CD14-positive monocyte (primary cell): ENCODE measurements around the gene ADCY2. TPM values are rescaled to one million over a fixed set of nuclear protein-coding genes. Genes with fewer than 3 reads are reported as not detected.
A peak's percentile ranks its signal among the peaks of the same experiment; 100 is the strongest.

Experiments used
- DNase-seq, 3 donors: peaks; one replicate each; pipeline ENCODE4 v3.0.0-alpha.2; 2011 to 2022
- H2AFZ ChIP-seq: 2 replicates; pipeline ENCODE4 v1.6.0; 2012; ENCODE audit warnings: mild to moderate bottlenecking, low read depth, low read length, inconsistent platforms; ENCODE audit not compliant: insufficient read depth, poor library complexity, severe bottlenecking
- H3K27ac ChIP-seq, 2 donors: 1 replicate in 1 of 2; 2 replicates in 1 of 2; pipeline ENCODE4 v1.5.1; 2012 to 2013; ENCODE audit warnings: low read length in 2 of 2, control low read depth in 1 of 2, inconsistent platforms in 1 of 2, low read depth in 1 of 2, mild to moderate bottlenecking in 1 of 2
- H3K27me3 ChIP-seq, 2 donors: one replicate each; pipeline versions ENCODE4 v1.6.0 to v1.6.1; 2011 to 2013; ENCODE audit warnings: low read length in 2 of 2; ENCODE audit not compliant: control insufficient read depth in 2 of 2, insufficient read depth in 2 of 2
- H3K36me3 ChIP-seq, 2 donors: replicated peaks in 1 of 2; 1 replicate in 1 of 2; 2 replicates in 1 of 2; pipeline versions ENCODE4 v1.5.1 to v1.6.1; 2012 to 2013; ENCODE audit warnings: low read length in 2 of 2, control low read depth in 1 of 2, inconsistent platforms in 1 of 2, mild to moderate bottlenecking in 1 of 2; ENCODE audit not compliant: insufficient read depth in 2 of 2, control insufficient read depth in 1 of 2
- H3K4me1 ChIP-seq, 2 donors: 1 replicate in 1 of 2; 2 replicates in 1 of 2; pipeline versions ENCODE4 v1.5.1 to v1.6.1; 2012 to 2013; ENCODE audit warnings: low read length in 2 of 2, control low read depth in 1 of 2, inconsistent platforms in 1 of 2, mild to moderate bottlenecking in 1 of 2, moderate library complexity in 1 of 2; ENCODE audit not compliant: insufficient read depth in 2 of 2, control insufficient read depth in 1 of 2
- H3K4me2 ChIP-seq: replicated peaks from 2 replicates; pipeline ENCODE3; 2012; ENCODE audit warnings: low read length, moderate library complexity, mild to moderate bottlenecking; ENCODE audit not compliant: poor library complexity, severe bottlenecking; ENCODE audit errors: extremely low read depth
- H3K4me3 ChIP-seq, 3 experiments: fragments of 200-600 bp in 1 of 3; sonication (generic) in 1 of 3; replicated peaks in 1 of 3; 1 replicate in 2 of 3; 2 replicates in 1 of 3; pipeline ENCODE4 v1.5.1; 2011 to 2013; ENCODE audit warnings: low read length in 3 of 3, mild to moderate bottlenecking in 3 of 3, control low read depth in 2 of 3, low read depth in 2 of 3, inconsistent platforms in 1 of 3, moderate library complexity in 1 of 3
- H3K79me2 ChIP-seq: 2 replicates; pipeline ENCODE4 v1.6.0; 2012; ENCODE audit warnings: mild to moderate bottlenecking, control low read depth, inconsistent platforms, low read length, moderate library complexity; ENCODE audit not compliant: insufficient read depth
- H3K9ac ChIP-seq: 2 replicates; pipeline ENCODE4 v1.6.0; 2017; ENCODE audit warnings: low read length, mild to moderate bottlenecking; ENCODE audit not compliant: insufficient read depth, poor library complexity, severe bottlenecking
- H3K9me3 ChIP-seq, 2 donors: replicated peaks in 1 of 2; 1 replicate in 1 of 2; 2 replicates in 1 of 2; pipeline versions ENCODE4 v1.5.1 to v1.6.1; 2012 to 2013; ENCODE audit warnings: low read length in 2 of 2, control low read depth in 1 of 2; ENCODE audit not compliant: control insufficient read depth in 1 of 2, insufficient read depth in 1 of 2
- H4K20me1 ChIP-seq: 2 replicates; pipeline ENCODE4 v1.6.0; 2012; ENCODE audit warnings: mild to moderate bottlenecking, low read length, control low read depth, moderate library complexity; ENCODE audit not compliant: insufficient read depth
- H3K27ac Mint-ChIP-seq, 7 donors: one replicate each; pipeline ENCODE4 v1.8.0; 2020; ENCODE audit warnings: mild to moderate bottlenecking in 7 of 7, mixed read lengths in 7 of 7, moderate library complexity in 6 of 7, inconsistent platforms in 2 of 7
- H3K27me3 Mint-ChIP-seq, 3 donors: one replicate each; pipeline ENCODE4 v1.8.0; 2021 to 2022; ENCODE audit warnings: low read depth in 3 of 3, mild to moderate bottlenecking in 3 of 3, mixed read lengths in 3 of 3, moderate library complexity in 3 of 3, inconsistent platforms in 1 of 3
- H3K36me3 Mint-ChIP-seq, 2 donors: one replicate each; pipeline ENCODE4 v1.8.0; 2020; ENCODE audit warnings: mixed read lengths in 2 of 2, inconsistent platforms in 1 of 2, mild to moderate bottlenecking in 1 of 2
- H3K4me1 Mint-ChIP-seq: one replicate; pipeline ENCODE4 v1.8.0; 2020; ENCODE audit warnings: mild to moderate bottlenecking, mixed read lengths
- H3K4me3 Mint-ChIP-seq, 2 donors: one replicate each; pipeline ENCODE4 v1.8.0; 2020; ENCODE audit warnings: mild to moderate bottlenecking in 2 of 2, mixed read lengths in 2 of 2, moderate library complexity in 1 of 2
- H3K9me3 Mint-ChIP-seq, 7 donors: one replicate each; pipeline ENCODE4 v1.8.0; 2020 to 2022; ENCODE audit warnings: mixed read lengths in 7 of 7, mild to moderate bottlenecking in 6 of 7, moderate library complexity in 6 of 7, inconsistent platforms in 2 of 7
- WGBS: methylation state at CpG from one replicate; pipeline ENCODE4 v1.1.5; 2013; ENCODE audit warnings: missing lambda C conversion rate; ENCODE audit not compliant: insufficient coverage; 5-methylcytosine and 5-hydroxymethylcytosine counted together
- intact Hi-C, 2 donors: fragments of 100-400 bp; cut with micrococcal nuclease; formaldehyde crosslinking; loops; one replicate each; pipeline versions ENCODE4 v1.15.0 to v1.15.1; 2023
- polyA plus RNA-seq, 3 donors: library from polyadenylated mRNA; depleted of rRNA in 1 of 3; unstranded in 2 of 3; stranded (reverse) in 1 of 3; fragments of 300-500 nt in 2 of 3; fragments of >200 nt in 1 of 3; fragmentation: Illumina TruSeq in 2 of 3; gene quantifications; 1 replicate in 2 of 3; 2 replicates in 1 of 3; pipeline ENCODE4 v1.2.3, GENCODE V29; 2012 to 2021
- TF ChIP-seq, protein P1 (sequence below): fragments of 200-600 bp; IDR thresholded peaks from one replicate; pipeline ENCODE4 v1.8.0; 2022; ENCODE audit warnings: antibody characterized with exemption, mild to moderate bottlenecking

ADCY2 gene
- polyA plus RNA-seq, 3 donors, result not detected

GRCh38 chr5:7868427-7868772 lies 472.5 kb downstream of the ADCY2 start:
- Mint-ChIP-seq H3K4me1 (peaks cover 44% of the 10 kb centered on the region), H3K27ac (peak overlapping the region; percentile 82 to 93 (median 90)), H3K27me3 (no peaks in the 10 kb centered on the region), H3K9me3 (no peaks in the 10 kb centered on the region), H3K4me3 (peak overlapping the region; percentile 87 to 96), H3K36me3 (peaks cover 43 to 49% of the 10 kb centered on the region in 2 donors)
- no peak for DNase-seq
- no peaks in the 10 kb centered on the region for H3K27me3 ChIP-seq
- H3K9ac ChIP-seq, result peak overlapping the region; percentile 85
- H3K27ac ChIP-seq, result peak overlapping the region; percentile 41 to 85
- 0% methylated on average over 8 of the region's 8 CpGs for WGBS
- intact Hi-C loops, result loop anchor here in 1 of 2 donors (10.0 kb wide), 1 partner anchor 1234 kb away; the partner anchor contains the start of genes NSUN2 and SRD5A1
- H3K4me3 ChIP-seq, result peak overlapping the region; percentile 66 to 88 (median 83)
- peaks cover 4% of the 10 kb centered on the region for H4K20me1 ChIP-seq
- peaks cover 62% of the 10 kb centered on the region for H3K79me2 ChIP-seq
- peaks cover 17 to 27% of the 10 kb centered on the region in 2 donors for H3K4me1 ChIP-seq
- H2AFZ ChIP-seq, result peak overlapping the region; percentile 94
- H3K36me3 ChIP-seq, result peaks cover 24 to 55% of the 10 kb centered on the region in 2 donors
- H3K9me3 ChIP-seq, result no peaks in the 10 kb centered on the region
- TF ChIP-seq, protein P1, sequence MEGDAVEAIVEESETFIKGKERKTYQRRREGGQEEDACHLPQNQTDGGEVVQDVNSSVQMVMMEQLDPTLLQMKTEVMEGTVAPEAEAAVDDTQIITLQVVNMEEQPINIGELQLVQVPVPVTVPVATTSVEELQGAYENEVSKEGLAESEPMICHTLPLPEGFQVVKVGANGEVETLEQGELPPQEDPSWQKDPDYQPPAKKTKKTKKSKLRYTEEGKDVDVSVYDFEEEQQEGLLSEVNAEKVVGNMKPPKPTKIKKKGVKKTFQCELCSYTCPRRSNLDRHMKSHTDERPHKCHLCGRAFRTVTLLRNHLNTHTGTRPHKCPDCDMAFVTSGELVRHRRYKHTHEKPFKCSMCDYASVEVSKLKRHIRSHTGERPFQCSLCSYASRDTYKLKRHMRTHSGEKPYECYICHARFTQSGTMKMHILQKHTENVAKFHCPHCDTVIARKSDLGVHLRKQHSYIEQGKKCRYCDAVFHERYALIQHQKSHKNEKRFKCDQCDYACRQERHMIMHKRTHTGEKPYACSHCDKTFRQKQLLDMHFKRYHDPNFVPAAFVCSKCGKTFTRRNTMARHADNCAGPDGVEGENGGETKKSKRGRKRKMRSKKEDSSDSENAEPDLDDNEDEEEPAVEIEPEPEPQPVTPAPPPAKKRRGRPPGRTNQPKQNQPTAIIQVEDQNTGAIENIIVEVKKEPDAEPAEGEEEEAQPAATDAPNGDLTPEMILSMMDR, result no peak
- peak overlapping the region; percentile 89 for H3K4me2 ChIP-seq

- Mint-ChIP-seq H3K36me3 (peaks cover 43 to 48% of the 10 kb centered on the region in 2 donors), H3K27ac (peak within 1 kb of the TSS; percentile 82 to 93 (median 90)), H3K27me3 (no peaks in the 10 kb centered on the region), H3K4me3 (peak within 1 kb of the TSS; percentile 87 to 96), H3K9me3 (no peaks in the 10 kb centered on the region), H3K4me1 (peaks cover 44% of the 10 kb centered on the region)
- peak within 1 kb of the TSS; percentile 89 for H3K4me2 ChIP-seq
- WGBS, result under 1% methylated on average over 83 of the region's 83 CpGs
- peaks cover 4% of the 10 kb centered on the region for H4K20me1 ChIP-seq
- intact Hi-C loops, result loop anchor here in 1 of 2 donors (10.0 kb wide), 1 partner anchor 1234 kb away; the partner anchor contains the start of genes NSUN2 and SRD5A1
- peaks cover 67% of the 10 kb centered on the region for H3K79me2 ChIP-seq
- peak within 1 kb of the TSS; percentile 41 to 85 for H3K27ac ChIP-seq
- peak within 1 kb of the TSS; percentile 94 for H2AFZ ChIP-seq
- H3K27me3 ChIP-seq, result no peaks in the 10 kb centered on the region
- H3K4me3 ChIP-seq, result peak within 1 kb of the TSS; percentile 66 to 88 (median 83)
- peaks cover 21 to 53% of the 10 kb centered on the region in 2 donors for H3K36me3 ChIP-seq
- H3K9me3 ChIP-seq, result no peaks in the 10 kb centered on the region
- TF ChIP-seq, protein P1, result no peak
- H3K4me1 ChIP-seq, result peaks cover 17 to 27% of the 10 kb centered on the region in 2 donors
- H3K9ac ChIP-seq, result peak within 1 kb of the TSS; percentile 85
- DNase-seq, result peak; percentile 85 to 89 (median 88)
Measured at GRCh38 chr5:7868773-7869473, 473.0 kb downstream of the ADCY2 start, which contains the start of the genes FASTKD3 and MTRR. TSS of gene FASTKD3 (minus strand) at chr5:7869031. CDS start at chr5:7868083, 948 bp downstream. TSS of gene MTRR (plus strand) at chr5:7869148. CDS start at chr5:7870795, 1,647 bp downstream.
